Trophoblast cell (in vitro differentiated cells and primary cell): Measurements from ENCODE around the gene C20orf144.

Experiments used
- DNase-seq, 2 donors: peaks; one replicate each; pipeline ENCODE4 v3.0.0-alpha.2; 2016
- H2AFZ ChIP-seq: 2 replicates; pipeline ENCODE4 v1.6.1; 2013; ENCODE audit warnings: low read length, moderate library complexity, mild to moderate bottlenecking; ENCODE audit not compliant: insufficient read depth, poor library complexity
- H2AK5ac ChIP-seq: 2 replicates; pipeline ENCODE4 v1.6.1; 2013; ENCODE audit warnings: mild to moderate bottlenecking, low read length
- H2BK120ac ChIP-seq: 2 replicates; pipeline ENCODE4 v1.6.1; 2013; ENCODE audit warnings: low read length, mild to moderate bottlenecking, moderate library complexity; ENCODE audit not compliant: insufficient read depth, poor library complexity
- H2BK12ac ChIP-seq: 2 replicates; pipeline ENCODE4 v1.6.1; 2013; ENCODE audit warnings: mild to moderate bottlenecking, low read length, moderate library complexity
- H2BK5ac ChIP-seq: 2 replicates; pipeline ENCODE4 v1.6.1; 2013; ENCODE audit warnings: low read length, low read depth, moderate library complexity, mild to moderate bottlenecking; ENCODE audit not compliant: poor library complexity
- H3K14ac ChIP-seq: 2 replicates; pipeline ENCODE4 v1.6.1; 2013; ENCODE audit warnings: mild to moderate bottlenecking, low read length
- H3K18ac ChIP-seq: 2 replicates; pipeline ENCODE4 v1.6.1; 2013; ENCODE audit warnings: mild to moderate bottlenecking, low read length
- H3K23ac ChIP-seq: 2 replicates; pipeline ENCODE4 v1.6.1; 2013; ENCODE audit warnings: low read length
- H3K27ac ChIP-seq: 2 replicates; pipeline ENCODE4 v1.5.1; 2013; ENCODE audit warnings: low read depth, mild to moderate bottlenecking, inconsistent platforms, low read length, moderate library complexity
- H3K27me3 ChIP-seq: 2 replicates; pipeline ENCODE4 v1.6.1; 2013; ENCODE audit warnings: inconsistent platforms, mild to moderate bottlenecking, low read length, moderate library complexity; ENCODE audit not compliant: insufficient read depth
- H3K36me3 ChIP-seq, 2 experiments: 1 replicate in 1 of 2; 2 replicates in 1 of 2; pipeline ENCODE4 v1.6.1; 2013; ENCODE audit warnings: low read length in 2 of 2, mild to moderate bottlenecking in 2 of 2, moderate library complexity in 1 of 2; ENCODE audit not compliant: insufficient read depth in 2 of 2, control insufficient read depth in 1 of 2
- H3K4ac ChIP-seq: 2 replicates; pipeline ENCODE4 v1.6.1; 2013; ENCODE audit warnings: low read depth, mild to moderate bottlenecking, low read length, moderate library complexity
- H3K4me1 ChIP-seq, 2 experiments: 1 replicate in 1 of 2; 2 replicates in 1 of 2; pipeline ENCODE4 v1.6.1; 2013; ENCODE audit warnings: low read length in 2 of 2, mild to moderate bottlenecking in 2 of 2, moderate library complexity in 1 of 2; ENCODE audit not compliant: insufficient read depth in 2 of 2, control insufficient read depth in 1 of 2
- H3K4me2 ChIP-seq: 2 replicates; pipeline ENCODE4 v1.6.1; 2013; ENCODE audit warnings: inconsistent platforms, mild to moderate bottlenecking, low read length, moderate library complexity
- H3K4me3 ChIP-seq: 2 replicates; pipeline ENCODE4 v1.5.1; 2013; ENCODE audit warnings: mild to moderate bottlenecking, low read depth, low read length, inconsistent platforms
- H3K79me1 ChIP-seq: one replicate; pipeline ENCODE4 v1.6.1; 2013; ENCODE audit warnings: low read length
- H3K79me2 ChIP-seq: 2 replicates; pipeline ENCODE4 v1.6.1; 2013; ENCODE audit warnings: low read length, mild to moderate bottlenecking; ENCODE audit not compliant: control insufficient read depth, insufficient read depth, poor library complexity
- H3K9ac ChIP-seq: 2 replicates; pipeline ENCODE4 v1.6.1; 2013; ENCODE audit warnings: mild to moderate bottlenecking, low read length
- H3K9me3 ChIP-seq: 2 replicates; pipeline ENCODE4 v1.6.1; 2013; ENCODE audit warnings: low read depth, mild to moderate bottlenecking, control low read depth, inconsistent platforms, low read length; ENCODE audit not compliant: insufficient read depth
- H4K12ac ChIP-seq: 2 replicates; pipeline ENCODE4 v1.6.1; 2013; ENCODE audit warnings: low read depth, mild to moderate bottlenecking, low read length, moderate library complexity
- H4K8ac ChIP-seq: 2 replicates; pipeline ENCODE4 v1.6.1; 2013; ENCODE audit warnings: low read depth, mild to moderate bottlenecking, low read length, moderate library complexity
- H4K91ac ChIP-seq: one replicate; pipeline ENCODE4 v1.6.1; 2013; ENCODE audit warnings: low read depth, mild to moderate bottlenecking, low read length, moderate library complexity
- WGBS: extraction: QIAGEN DNeasy Blood & Tissue Kit; methylation state at CpG from one replicate; pipeline ENCODE4 v1.1.7; 2013; ENCODE audit warnings: missing lambda C conversion rate; ENCODE audit not compliant: insufficient read length, insufficient coverage; ENCODE audit errors: extremely low coverage; 5-methylcytosine and 5-hydroxymethylcytosine counted together

C20orf144 gene

DNA sequence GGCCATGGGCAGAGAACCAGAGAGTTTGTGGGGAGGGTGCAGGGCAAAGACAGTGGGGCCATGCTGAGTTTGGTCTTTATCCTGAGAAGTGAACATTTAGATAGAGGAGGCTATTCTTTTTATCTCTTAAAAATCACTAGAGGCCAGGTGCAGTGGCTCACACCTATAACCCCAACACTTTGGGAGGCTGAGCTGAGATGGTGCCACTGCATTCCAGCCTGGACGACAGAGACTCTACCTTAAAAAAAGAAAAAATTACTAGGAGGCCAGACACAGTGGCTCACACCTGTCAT lies 49.3 kb downstream of the C20orf144 start:
- Histone ChIP-seq H2BK5ac (no peak overlapping the region), H3K9me3 (no peaks in the 10 kb centered on the region), H3K36me3 (no peaks in the 10 kb centered on the region), H3K4ac (no peak overlapping the region), H2AK5ac (no peak overlapping the region), H3K4me1 (no peaks in the 10 kb centered on the region), H3K4me3 (no peak overlapping the region), H3K14ac (no peak overlapping the region), H4K8ac (no peak overlapping the region), H3K23ac (no peak overlapping the region), H3K4me2 (no peak overlapping the region), H3K9ac (no peak overlapping the region), H4K12ac (no peak overlapping the region), H3K79me1 (no peaks in the 10 kb centered on the region), H2BK12ac (no peak overlapping the region), H2AFZ (no peak overlapping the region), H3K27me3 (no peaks in the 10 kb centered on the region), H3K79me2 (no peaks in the 10 kb centered on the region), H3K27ac (no peak overlapping the region), H3K18ac (no peak overlapping the region), H2BK120ac (no peak overlapping the region), H4K91ac (no peak overlapping the region)
- WGBS: no CpG with 5 or more reads among the region's 1 CpG
- no peak for DNase-seq
